ENCODE measurements around the gene TRABD2A. TPM values are rescaled to one million over a fixed set of nuclear protein-coding genes. Genes with fewer than 3 reads are reported as not detected.

Gene TRABD2A
- total and polyA plus RNA-seq, 8 donors, result 0.19 to 0.59 (median 0.28) TPM; not detected in 1

GRCh38 chr2:84906900-84907714 lies 26.2 kb upstream of the TRABD2A start:
- Histone ChIP-seq H3K36me3 (no peaks in the 10 kb centered on the region), H3K27me3 (no peaks in the 10 kb centered on the region), H3K27ac (peak overlapping the region in 3 of 4 donors; percentile 78 to 95 (median 91)), H3K9me3 (no peaks in the 10 kb centered on the region), H3K4me1 (peaks cover 0 to 4% (median 0%) of the 10 kb centered on the region in 3 donors), H3K4me3 (peak overlapping the region; percentile 86 to 99 (median 98))
- intact Hi-C loops (cut with DNase I), result no loop called here
- WGBS, 2 donors, result 36 to 37% methylated on average over 15 of the region's 15 CpGs
- DNase-seq (peak in 3 of 6 donors; percentile 9 to 54 (median 34)), FAIRE-seq (no peak), ATAC-seq (peak in 3 of 4 donors; percentile 8 to 31 (median 21))
- no peak for TF ChIP-seq CTCF (IDR thresholded peaks at IDR 0.05)

- intact Hi-C loops (cut with DNase I), result no loop called here
- WGBS, 2 donors, result 1 to 2% methylated on average over 30 to 38 of the region's 38 CpGs
- DNase-seq, result peak in 5 of 6 donors; percentile 33 to 71 (median 54)
Measured at GRCh38 chr2:84906108-84906899, 25.4 kb upstream of the TRABD2A start.

GRCh38 chr2:84905181-84906107 lies 24.6 kb upstream of the TRABD2A start, which contains the start of gene TMSB10:
TSS of gene TMSB10 (plus strand) at chr2:84905656.
- no peak for TF ChIP-seq CTCF (IDR thresholded peaks at IDR 0.05)
- Histone ChIP-seq H3K4me1 (peaks cover 0 to 4% (median 0%) of the 10 kb centered on the region in 3 donors), H3K9me3 (no peaks in the 10 kb centered on the region), H3K27ac (peak within 1 kb of the TSS; percentile 78 to 95 (median 90)), H3K27me3 (no peaks in the 10 kb centered on the region), H3K4me3 (peak within 1 kb of the TSS; percentile 86 to 99 (median 98)), H3K36me3 (no peaks in the 10 kb centered on the region)
- WGBS, 2 donors, result 0% methylated on average over 84 to 94 of the region's 94 CpGs
- ATAC-seq (peak; percentile 91 to 94 (median 92)), FAIRE-seq (no peak), DNase-seq (peak; percentile 81 to 96 (median 90))
- intact Hi-C loops (cut with DNase I), result no loop called here

More at GRCh38 chr2:84906108-84906899, 25.4 kb upstream of the TRABD2A start:
- Histone ChIP-seq H3K4me3 (peak overlapping the region; percentile 86 to 99 (median 98)), H3K4me1 (peaks cover 0 to 4% (median 0%) of the 10 kb centered on the region in 3 donors), H3K27me3 (no peaks in the 10 kb centered on the region), H3K27ac (peak overlapping the region; percentile 78 to 95 (median 90)), H3K36me3 (no peaks in the 10 kb centered on the region), H3K9me3 (no peaks in the 10 kb centered on the region)
- ATAC-seq (peak; percentile 25 to 44 (median 35)), FAIRE-seq (no peak)
- no peak for TF ChIP-seq CTCF (IDR thresholded peaks at IDR 0.05)

DNA sequence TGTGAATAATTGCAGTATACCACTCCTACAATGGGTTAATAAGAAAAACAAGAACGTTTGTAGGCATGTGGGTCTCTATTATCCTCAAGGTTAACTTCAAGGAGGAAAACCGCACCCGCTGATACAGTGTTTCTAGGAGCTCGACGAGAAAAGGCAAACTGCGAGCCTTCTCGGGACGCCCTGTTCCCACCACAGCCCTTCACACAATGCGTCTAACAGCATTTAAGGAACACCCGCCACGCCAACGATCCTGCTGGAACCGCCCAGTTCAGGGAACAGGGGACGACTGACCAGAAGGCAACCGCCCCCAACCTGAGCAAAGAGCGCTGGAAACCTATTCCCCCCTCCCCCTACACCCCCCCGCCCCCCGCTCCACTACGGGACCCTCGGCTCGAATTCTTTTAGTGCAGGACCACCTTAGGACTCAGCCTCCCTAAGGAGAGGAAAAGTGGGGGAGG lies 23.9 kb upstream of the TRABD2A start:
- Histone ChIP-seq H3K4me1 (peaks cover 0 to 9% (median 4%) of the 10 kb centered on the region in 3 donors), H3K4me3 (peak overlapping the region; percentile 86 to 99 (median 98)), H3K36me3 (no peaks in the 10 kb centered on the region), H3K9me3 (no peaks in the 10 kb centered on the region), H3K27me3 (no peaks in the 10 kb centered on the region), H3K27ac (peak overlapping the region; percentile 78 to 95 (median 90))
- intact Hi-C loops (cut with DNase I), result no loop called here
- FAIRE-seq, result no peak
- ATAC-seq, result peak; percentile 47 to 61 (median 56)
- 0 to 1% methylated on average over 16 to 21 of the region's 21 CpGs for WGBS, 2 donors
- TF ChIP-seq CTCF (IDR thresholded peaks at IDR 0.05), result no peak
- DNase-seq, result peak in 5 of 6 donors; percentile 50 to 74 (median 63)
